Keratinocyte (primary cell): ENCODE results near the gene C5. TPM values are rescaled to one million over a fixed set of nuclear protein-coding genes. Genes with fewer than 3 reads are reported as not detected.

Experiments used
- DNase-seq: peaks from one replicate; pipeline ENCODE4 v3.0.0-alpha.2; 2011; ENCODE audit warnings: low read depth, missing footprints, low spot score
- FAIRE-seq: peaks from 2 replicates; lab custom pipeline; 2011; peaks lifted over from hg19 to GRCh38; lab: Jason Lieb, UNC
- H2AFZ ChIP-seq: 2 replicates; pipeline ENCODE4 v1.6.0; 2012; ENCODE audit warnings: low read length, control low read depth, inconsistent platforms; ENCODE audit not compliant: control insufficient read depth
- H3K27ac ChIP-seq: 2 replicates; pipeline ENCODE4 v1.5.1; 2011; ENCODE audit warnings: low read length; ENCODE audit not compliant: control insufficient read depth, insufficient read depth
- H3K27me3 ChIP-seq: 3 replicates; pipeline ENCODE4 v1.6.0; 2011; ENCODE audit warnings: low read length; ENCODE audit not compliant: control insufficient read depth, insufficient read depth; ENCODE audit errors: extremely low read depth
- H3K36me3 ChIP-seq, 2 experiments: 2 replicates in 1 of 2; 3 replicates in 1 of 2; pipeline ENCODE4 v1.5.1; 2011; ENCODE audit warnings: low read length in 2 of 2, mild to moderate bottlenecking in 1 of 2; ENCODE audit not compliant: control insufficient read depth in 2 of 2, insufficient read depth in 2 of 2; ENCODE audit errors: extremely low read depth in 1 of 2
- H3K4me1 ChIP-seq: 3 replicates; pipeline ENCODE4 v1.5.1; 2011; ENCODE audit warnings: low read length; ENCODE audit not compliant: control insufficient read depth, insufficient read depth; ENCODE audit errors: extremely low read depth
- H3K4me2 ChIP-seq: 3 replicates; pipeline ENCODE4 v1.6.0; 2011; ENCODE audit warnings: low read depth, low read length; ENCODE audit not compliant: control insufficient read depth, insufficient read depth; ENCODE audit errors: extremely low read depth
- H3K4me3 ChIP-seq, 3 experiments: fragments of 200-600 bp in 1 of 3; sonication (generic) in 1 of 3; 2 replicates in 2 of 3; 3 replicates in 1 of 3; pipeline ENCODE4 v1.5.1; 2011 to 2016; ENCODE audit warnings: low read length in 3 of 3, mild to moderate bottlenecking in 3 of 3, control low read depth in 2 of 3, inconsistent platforms in 1 of 3, low read depth in 1 of 3, mixed read lengths in 1 of 3, mixed run types in 1 of 3, moderate library complexity in 1 of 3; ENCODE audit not compliant: control insufficient read depth in 2 of 3, insufficient read depth in 2 of 3; ENCODE audit errors: extremely low read depth in 1 of 3
- H3K79me2 ChIP-seq: 2 replicates; pipeline ENCODE4 v1.6.0; 2012; ENCODE audit warnings: low read length; ENCODE audit not compliant: control insufficient read depth, insufficient read depth
- H3K9ac ChIP-seq: 3 replicates; pipeline ENCODE4 v1.6.0; 2011; ENCODE audit warnings: low read length; ENCODE audit not compliant: control insufficient read depth, insufficient read depth; ENCODE audit errors: extremely low read depth
- H3K9me1 ChIP-seq: 3 replicates; pipeline ENCODE4 v1.6.0; 2011; ENCODE audit warnings: low read length; ENCODE audit not compliant: control insufficient read depth, insufficient read depth; ENCODE audit errors: extremely low read depth
- H3K9me3 ChIP-seq: 2 replicates; pipeline ENCODE4 v1.5.1; 2012; ENCODE audit warnings: low read depth, low read length; ENCODE audit not compliant: control insufficient read depth
- H4K20me1 ChIP-seq: 3 replicates; pipeline ENCODE4 v1.6.0; 2011; ENCODE audit warnings: low read length; ENCODE audit not compliant: control insufficient read depth, insufficient read depth; ENCODE audit errors: extremely low read depth
- EZH2 ChIP-seq: IDR thresholded peaks from one replicate; pipeline ENCODE4 v1.6.1; 2012; ENCODE audit warnings: inconsistent platforms, mild to moderate bottlenecking, low read length, moderate library complexity
- dilution Hi-C: fragments of 300-500 bp; cut with MboI; formaldehyde crosslinking; loops from one replicate; pipeline ENCODE4 v1.7.0; 2020; ENCODE audit warnings: low sequenced_read_pairs; ENCODE audit not compliant: extremely low pct_ligation_motif_present
- polyA plus RNA-seq, 5 experiments: library from polyadenylated mRNA; depleted of rRNA in 3 of 5; stranded (reverse) in 3 of 5; stranded (forward) in 1 of 5; unstranded in 1 of 5; fragments of >200 nt; gene quantifications; 1 replicate in 1 of 5; 2 replicates in 3 of 5; 3 replicates in 1 of 5; pipeline versions ENCODE4 v1.2.1 to v1.2.3, GENCODE V29; 2011 to 2012; ENCODE audit warnings: missing spikeins in 2 of 5, low read depth in 1 of 5, low replicate concordance in 1 of 5
- TF ChIP-seq, protein P1 (sequence below), 3 experiments: IDR thresholded peaks in 1 of 3; conservative IDR thresholded peaks in 1 of 3; optimal IDR thresholded peaks in 1 of 3; 2 replicates in 2 of 3; 3 replicates in 1 of 3; pipeline versions ENCODE3 to v1.5.1; 2011; ENCODE audit warnings: low read length in 3 of 3, mild to moderate bottlenecking in 3 of 3, moderate library complexity in 2 of 3, control low read depth in 1 of 3, inconsistent platforms in 1 of 3; ENCODE audit not compliant: insufficient read depth in 2 of 3; ENCODE audit errors: extremely low read depth in 1 of 3

Gene C5
- polyA plus RNA-seq, 1 donor (not counting 4 experiments of a cell fraction or from before 2014, with no cell fraction given) = 0.76 TPM

DNA sequence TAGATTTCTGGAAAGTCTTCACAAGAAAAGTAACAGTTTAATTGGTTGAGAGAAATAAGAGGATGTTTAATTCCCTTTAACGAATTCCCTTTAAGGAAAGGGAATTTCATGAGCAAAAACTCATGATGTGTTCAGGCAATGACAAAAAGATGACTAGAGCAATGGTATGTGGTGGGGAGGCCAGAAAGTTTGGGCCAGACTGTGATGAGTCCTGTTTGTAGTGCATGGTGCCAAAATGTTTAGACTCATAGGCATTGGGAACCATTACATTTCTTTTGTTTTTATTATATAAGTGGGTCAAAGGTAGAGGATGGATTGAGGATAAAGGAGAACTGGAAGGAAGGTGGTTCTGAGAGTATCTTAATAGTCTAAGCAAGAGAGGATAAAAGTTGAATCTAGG is 35.6 kb upstream of the C5 start:
- Histone ChIP-seq H3K9ac (no peak overlapping the region), H3K4me3 (no peak overlapping the region), H3K27me3 (no peaks in the 10 kb centered on the region), H3K9me1 (no peaks in the 10 kb centered on the region), H3K9me3 (no peaks in the 10 kb centered on the region), H3K36me3 (no peaks in the 10 kb centered on the region), H2AFZ (no peak overlapping the region), H3K79me2 (no peaks in the 10 kb centered on the region), H3K4me2 (no peak overlapping the region), H4K20me1 (no peaks in the 10 kb centered on the region), H3K4me1 (no peaks in the 10 kb centered on the region), H3K27ac (no peak overlapping the region)
- TF ChIP-seq, protein P1, sequence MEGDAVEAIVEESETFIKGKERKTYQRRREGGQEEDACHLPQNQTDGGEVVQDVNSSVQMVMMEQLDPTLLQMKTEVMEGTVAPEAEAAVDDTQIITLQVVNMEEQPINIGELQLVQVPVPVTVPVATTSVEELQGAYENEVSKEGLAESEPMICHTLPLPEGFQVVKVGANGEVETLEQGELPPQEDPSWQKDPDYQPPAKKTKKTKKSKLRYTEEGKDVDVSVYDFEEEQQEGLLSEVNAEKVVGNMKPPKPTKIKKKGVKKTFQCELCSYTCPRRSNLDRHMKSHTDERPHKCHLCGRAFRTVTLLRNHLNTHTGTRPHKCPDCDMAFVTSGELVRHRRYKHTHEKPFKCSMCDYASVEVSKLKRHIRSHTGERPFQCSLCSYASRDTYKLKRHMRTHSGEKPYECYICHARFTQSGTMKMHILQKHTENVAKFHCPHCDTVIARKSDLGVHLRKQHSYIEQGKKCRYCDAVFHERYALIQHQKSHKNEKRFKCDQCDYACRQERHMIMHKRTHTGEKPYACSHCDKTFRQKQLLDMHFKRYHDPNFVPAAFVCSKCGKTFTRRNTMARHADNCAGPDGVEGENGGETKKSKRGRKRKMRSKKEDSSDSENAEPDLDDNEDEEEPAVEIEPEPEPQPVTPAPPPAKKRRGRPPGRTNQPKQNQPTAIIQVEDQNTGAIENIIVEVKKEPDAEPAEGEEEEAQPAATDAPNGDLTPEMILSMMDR (optimal IDR thresholded peaks at IDR 0.05 in 1 of 3, IDR thresholded peaks at IDR 0.05 in 1 of 3, conservative IDR thresholded peaks at IDR 0.05 in 1 of 3; ENCODE audit: extremely low read depth in 1 of 3, insufficient read depth in 2 of 3, low read length in 3 of 3) = no peak
- TF ChIP-seq EZH2 = no peak
- dilution Hi-C loops = no loop called here
- FAIRE-seq = no peak
- no peak for DNase-seq

DNA sequence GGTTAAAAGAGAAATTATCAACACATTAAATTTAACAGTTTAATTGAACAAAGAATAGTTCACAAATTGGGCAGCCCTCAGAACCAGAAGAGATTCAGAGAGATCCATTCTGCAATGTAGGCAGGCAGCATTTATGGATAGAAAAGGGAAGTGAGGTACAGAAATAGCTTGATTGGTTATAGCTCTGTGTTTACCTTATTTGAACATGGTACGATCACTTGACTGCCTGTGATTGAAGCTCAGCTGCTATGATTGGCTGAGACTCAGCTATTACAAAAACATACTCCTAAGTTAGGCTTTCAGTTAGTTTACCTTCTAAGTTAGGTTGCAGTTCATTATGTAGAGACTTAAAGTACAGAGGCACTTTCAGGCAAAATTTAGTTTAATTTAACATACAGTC is 32.0 kb upstream of the C5 start:
- FAIRE-seq = no peak
- no peaks in the 10 kb centered on the region for H3K27me3 ChIP-seq
- dilution Hi-C loops = no loop called here

More for the DNA sequence above, 32.0 kb upstream of the C5 start:
- no peaks in the 10 kb centered on the region for H3K36me3 ChIP-seq
- no peak overlapping the region for H2AFZ ChIP-seq
- H3K9ac ChIP-seq = no peak overlapping the region
- H3K9me3 ChIP-seq = no peaks in the 10 kb centered on the region
- no peak overlapping the region for H3K27ac ChIP-seq
- H3K4me1 ChIP-seq = no peaks in the 10 kb centered on the region
- no peak overlapping the region for H3K4me3 ChIP-seq
- no peak for DNase-seq
- H3K4me2 ChIP-seq = no peak overlapping the region
- TF ChIP-seq, protein P1 (optimal IDR thresholded peaks at IDR 0.05 in 1 of 3, IDR thresholded peaks at IDR 0.05 in 1 of 3, conservative IDR thresholded peaks at IDR 0.05 in 1 of 3; ENCODE audit: extremely low read depth in 1 of 3, insufficient read depth in 2 of 3, low read length in 3 of 3) = no peak
- TF ChIP-seq EZH2 = no peak
- H4K20me1 ChIP-seq = no peaks in the 10 kb centered on the region
- H3K9me1 ChIP-seq = no peaks in the 10 kb centered on the region
- H3K79me2 ChIP-seq = no peaks in the 10 kb centered on the region
